OCI-LY7 (cell line): ENCODE measurements around the gene UGT1A3. TPM values are rescaled to one million over a fixed set of nuclear protein-coding genes. Genes with fewer than 3 reads are reported as not detected.
A peak's percentile ranks its signal among the peaks of the same experiment; 100 is the strongest.
"Not testable (repeated sequence)": the region's sequence is repeated elsewhere in the genome, so short reads cannot be mapped to it uniquely, and the experiment has no call there.

Experiments
- BruUV-seq: library from RNA; stranded (reverse); fragments of 400-500 nt; replicated peaks from 2 replicates; lab custom pipeline; 2021; lab: Mats Ljungman, UMichigan
- CTCF ChIA-PET: fragments of 300-600 bp; sonication (Branson Sonifier 250); formaldehyde crosslinking; loops from one replicate; lab custom pipeline; 2022; ENCODE audit warnings: antibody characterized with exemption; ENCODE audit not compliant: unreplicated experiment; lab: Charles Lee
- POLR2A ChIA-PET: fragments of 300-600 bp; sonication (Branson Sonifier 250); formaldehyde crosslinking; loops from one replicate; lab custom pipeline; 2022; ENCODE audit warnings: antibody characterized with exemption; lab: Charles Lee
- DNase-seq: peaks from one replicate; pipeline ENCODE4 v3.0.0-alpha.2; 2015; ENCODE audit warnings: low spot score
- H2AFZ ChIP-seq: fragments of 200-600 bp; sonication (generic), shearing (Covaris generic); 2 replicates; pipeline ENCODE4 v1.6.1; 2014; ENCODE audit warnings: mild to moderate bottlenecking, antibody characterized with exemption, low read length, moderate library complexity
- H3K27ac ChIP-seq: fragments of 200-600 bp; sonication (generic); 2 replicates; pipeline ENCODE4 v1.5.1; 2014; ENCODE audit warnings: mixed run types, low read depth, mild to moderate bottlenecking, moderate library complexity, low read length, inconsistent platforms; ENCODE audit not compliant: poor library complexity, severe bottlenecking
- H3K36me3 ChIP-seq: fragments of 200-600 bp; sonication (generic); 2 replicates; pipeline ENCODE4 v1.6.1; 2014; ENCODE audit warnings: mild to moderate bottlenecking, antibody characterized with exemption, low read length, moderate library complexity, mixed read lengths; ENCODE audit not compliant: insufficient read depth
- H3K4me1 ChIP-seq: fragments of 200-600 bp; sonication (generic); 2 replicates; pipeline ENCODE4 v1.5.1; 2014; ENCODE audit warnings: mild to moderate bottlenecking, low read length; ENCODE audit not compliant: insufficient read depth, poor library complexity, severe bottlenecking
- H3K4me2 ChIP-seq: fragments of 200-600 bp; sonication (generic); 2 replicates; pipeline ENCODE4 v1.6.1; 2014; ENCODE audit warnings: mild to moderate bottlenecking, low read length
- H3K4me3 ChIP-seq: fragments of 200-600 bp; sonication (generic); 2 replicates; pipeline ENCODE4 v1.5.1; 2014; ENCODE audit warnings: mild to moderate bottlenecking, low read depth, low read length; ENCODE audit not compliant: poor library complexity, severe bottlenecking
- H3K79me2 ChIP-seq: fragments of 200-600 bp; sonication (generic); 2 replicates; pipeline ENCODE4 v1.6.1; 2016; ENCODE audit warnings: low read depth, mild to moderate bottlenecking, low read length, moderate library complexity, mixed read lengths; ENCODE audit not compliant: insufficient read depth
- H3K9me2 ChIP-seq: fragments of 200-600 bp; sonication (generic); 2 replicates; pipeline ENCODE4 v1.6.1; 2016; ENCODE audit warnings: mild to moderate bottlenecking, low read length, mixed read lengths; ENCODE audit not compliant: insufficient read depth
- H3K9me3 ChIP-seq: fragments of 200-600 bp; sonication (generic); 2 replicates; pipeline ENCODE4 v1.6.1; 2014; ENCODE audit warnings: mild to moderate bottlenecking, mixed run types, low read length, mixed read lengths
- H4K20me1 ChIP-seq: fragments of 200-600 bp; sonication (generic); 2 replicates; pipeline ENCODE4 v1.6.1; 2014; ENCODE audit warnings: mild to moderate bottlenecking, antibody characterized with exemption, low read length, moderate library complexity, mixed read lengths; ENCODE audit not compliant: insufficient read depth
- CTCF ChIP-seq: fragments of 200-600 bp; sonication (generic); conservative IDR thresholded peaks from 2 replicates; pipeline ENCODE4 v1.5.1; 2014; ENCODE audit warnings: mild to moderate bottlenecking, antibody characterized with exemption, low read length, moderate library complexity, mixed read lengths
- EZH2phosphoT487 ChIP-seq: fragments of 200-600 bp; sonication (generic); IDR thresholded peaks from 2 replicates; pipeline ENCODE4 v1.6.1; 2018; ENCODE audit warnings: low read depth, borderline replicate concordance, mild to moderate bottlenecking, mixed run types, antibody characterized with exemption, low read length, moderate library complexity, mixed read lengths
- intact Hi-C: fragments of 100-400 bp; cut with micrococcal nuclease; formaldehyde crosslinking; loops from one replicate; pipeline ENCODE4 v1.10.0; 2022; ENCODE audit not compliant: unreplicated experiment
- total RNA-seq, 2 experiments: library from RNA; depleted of rRNA in 1 of 2; stranded (reverse); fragments of >200 nt in 1 of 2; shearing (Covaris generic) in 1 of 2; gene quantifications; 2 replicates each; pipeline ENCODE4 v1.2.3, GENCODE V29; 2014 to 2022

Gene UGT1A3
- total RNA-seq, 2 experiments from 2014 or later, result not detected

GRCh38 chr2:233746475-233747282, 17.8 kb downstream of the UGT1A3 start:
- Histone ChIP-seq H3K36me3 (no peaks in the 10 kb centered on the region), H3K4me2 (no peak overlapping the region), H3K4me3 (no peak overlapping the region), H4K20me1 (no peaks in the 10 kb centered on the region), H3K9me3 (no peaks in the 10 kb centered on the region), H3K4me1 (no peaks in the 10 kb centered on the region), H3K9me2 (no peaks in the 10 kb centered on the region), H3K27ac (no peak overlapping the region), H3K79me2 (no peaks in the 10 kb centered on the region), H2AFZ (no peak overlapping the region)
- ChIA-PET CTCF (no interaction called here), POLR2A (no interaction called here)
- no peak for DNase-seq
- no peak for TF ChIP-seq CTCF
- no peak for TF ChIP-seq EZH2phosphoT487
- intact Hi-C loops, result no loop called here
- BruUV-seq, result no TSS peak

GRCh38 chr2:233747283-233747544, 18.4 kb downstream of the UGT1A3 start:
- Histone ChIP-seq H3K4me3 (no peak overlapping the region), H3K36me3 (no peaks in the 10 kb centered on the region)
- POLR2A ChIA-PET, result no interaction called here

GRCh38 chr2:233750689-233751088, 21.8 kb downstream of the UGT1A3 start:
- H2AFZ ChIP-seq, CTCF ChIA-PET, H4K20me1 ChIP-seq, H3K9me3 ChIP-seq, H3K4me2 ChIP-seq, intact Hi-C loops, BruUV-seq, H3K4me1 ChIP-seq, H3K4me3 ChIP-seq, H3K79me2 ChIP-seq, H3K27ac ChIP-seq, H3K9me2 ChIP-seq, H3K36me3 ChIP-seq, POLR2A ChIA-PET: not testable (repeated sequence)
- peak; percentile 5 for DNase-seq

More at GRCh38 chr2:233747283-233747544, 18.4 kb downstream of the UGT1A3 start:
- TF ChIP-seq CTCF, result no peak
- no peak for TF ChIP-seq EZH2phosphoT487
- H3K4me1 ChIP-seq, result no peaks in the 10 kb centered on the region
- no peaks in the 10 kb centered on the region for H3K9me2 ChIP-seq
- H2AFZ ChIP-seq, result no peak overlapping the region
- DNase-seq, result no peak
- H4K20me1 ChIP-seq, result no peaks in the 10 kb centered on the region
- BruUV-seq, result no TSS peak
- intact Hi-C loops, result no loop called here
- no peaks in the 10 kb centered on the region for H3K9me3 ChIP-seq
- CTCF ChIA-PET, result no interaction called here
- H3K79me2 ChIP-seq, result no peaks in the 10 kb centered on the region
- H3K4me2 ChIP-seq, result no peak overlapping the region
- no peak overlapping the region for H3K27ac ChIP-seq

GRCh38 chr2:233751212-233752009, 22.6 kb downstream of the UGT1A3 start:
- POLR2A ChIA-PET, H3K79me2 ChIP-seq, CTCF ChIA-PET, H3K4me1 ChIP-seq, H4K20me1 ChIP-seq, H3K27ac ChIP-seq, H3K9me3 ChIP-seq, H3K36me3 ChIP-seq, H3K4me3 ChIP-seq, H2AFZ ChIP-seq, H3K9me2 ChIP-seq, BruUV-seq, DNase-seq, H3K4me2 ChIP-seq, intact Hi-C loops: not testable (repeated sequence)
